NB4 (cell line): ENCODE data around the gene LIN9.

Experiments used
- DNase-seq: peaks from one replicate; pipeline ENCODE4 v3.0.0; 2010; ENCODE audit warnings: low read depth
- H3K4me3 ChIP-seq: one replicate; pipeline ENCODE4 v1.5.1; 2011; ENCODE audit warnings: mild to moderate bottlenecking, low read depth, low read length, moderate library complexity
- CTCF ChIP-seq: IDR thresholded peaks from one replicate; pipeline ENCODE4 v1.5.1; 2012; ENCODE audit warnings: low read depth, low read length
- MAX ChIP-seq: IDR thresholded peaks from 2 replicates; pipeline ENCODE4 v1.6.1; 2011; ENCODE audit warnings: low read depth, low read length
- MYC ChIP-seq: IDR thresholded peaks from 2 replicates; pipeline ENCODE4 v1.6.1; 2011; ENCODE audit warnings: low read depth, low read length
- POLR2A ChIP-seq: IDR thresholded peaks from 2 replicates; pipeline ENCODE4 v1.6.1; 2011; ENCODE audit warnings: mild to moderate bottlenecking; ENCODE audit not compliant: insufficient read length; ENCODE audit errors: extremely low read depth

LIN9 gene

GRCh38 chr1:226217273-226217672 lies 91.7 kb downstream of the LIN9 start:
- TF ChIP-seq MAX: no peak
- no peak for DNase-seq
- no peak overlapping the region for H3K4me3 ChIP-seq

- H3K4me3 ChIP-seq: no peak overlapping the region
- TF ChIP-seq MYC (no peak), POLR2A (no peak), CTCF (no peak), MAX (no peak)
- DNase-seq: no peak
Observed at GRCh38 chr1:226216056-226216455, 92.9 kb downstream of the LIN9 start.

GRCh38 chr1:226215239-226215638 lies 93.7 kb downstream of the LIN9 start:
- H3K4me3 ChIP-seq: no peak overlapping the region
- TF ChIP-seq MYC (no peak), CTCF (no peak), POLR2A (no peak), MAX (no peak)
- no peak for DNase-seq

- TF ChIP-seq MYC (no peak), POLR2A (no peak), MAX (no peak), CTCF (no peak)
- no peak for DNase-seq
Observed at GRCh38 chr1:226212545-226212944, 96.4 kb downstream of the LIN9 start.

GRCh38 chr1:226211181-226211821 lies 97.7 kb downstream of the LIN9 start:
- H3K4me3 ChIP-seq: no peak overlapping the region
- TF ChIP-seq MYC (no peak), CTCF (no peak), POLR2A (no peak), MAX (no peak)
- no peak for DNase-seq

More at GRCh38 chr1:226212545-226212944, 96.4 kb downstream of the LIN9 start:
- H3K4me3 ChIP-seq: no peak overlapping the region

- TF ChIP-seq MAX: no peak
- no peak for TF ChIP-seq MYC
- TF ChIP-seq CTCF: no peak
- no peak for TF ChIP-seq POLR2A
- H3K4me3 ChIP-seq: no peak overlapping the region
- no peak for DNase-seq
Observed at GRCh38 chr1:226210571-226211176, 98.3 kb downstream of the LIN9 start.
